HepG2 (cell line): Measurements from ENCODE around the gene HID1. TPM values are rescaled to one million over a fixed set of nuclear protein-coding genes. Genes with fewer than 3 reads are reported as not detected.

Source experiments
- FOXO4 ChIP-seq: sonication (generic); formaldehyde crosslinking; conservative IDR thresholded peaks from 2 replicates; pipeline ENCODE4 v1.8.1; 2023; ENCODE audit warnings: missing genetic modification reagents
- GTF2F1 ChIP-seq: fragments of 150-350 bp; IDR thresholded peaks from 2 replicates; pipeline ENCODE4 v1.6.1; 2014; ENCODE audit warnings: low read length
- PRDM10 ChIP-seq: sonication (generic); formaldehyde crosslinking; IDR thresholded peaks from 2 replicates; pipeline ENCODE4 v1.4.0; 2020; ENCODE audit warnings: low read depth, missing genetic modification reagents
- TBX2 ChIP-seq: sonication (generic); formaldehyde crosslinking; IDR thresholded peaks from 2 replicates; pipeline ENCODE4 v1.5.0; 2020; ENCODE audit warnings: missing genetic modification reagents, mild to moderate bottlenecking, borderline replicate concordance
- ZNF160 ChIP-seq: sonication (generic); formaldehyde crosslinking; IDR thresholded peaks from 2 replicates; pipeline ENCODE4 v1.8.0; 2022; ENCODE audit warnings: mild to moderate bottlenecking, inconsistent platforms, missing genetic modification reagents
- ZNF691 ChIP-seq: sonication (generic); formaldehyde crosslinking; IDR thresholded peaks from 2 replicates; pipeline ENCODE4 v1.4.0; 2020; ENCODE audit warnings: missing genetic modification reagents, low read depth, mild to moderate bottlenecking, borderline replicate concordance
- ZNF710 ChIP-seq: sonication (generic); formaldehyde crosslinking; IDR thresholded peaks from 2 replicates; pipeline ENCODE4 v1.5.0; 2020; ENCODE audit warnings: mild to moderate bottlenecking, missing genetic modification reagents, borderline replicate concordance
- ZNF792 ChIP-seq: IDR thresholded peaks from 2 replicates; pipeline ENCODE4 v1.6.1; 2016
- ZSCAN22 ChIP-seq: sonication (generic); formaldehyde crosslinking; IDR thresholded peaks from 2 replicates; pipeline ENCODE4 v1.4.0; 2020; ENCODE audit warnings: mild to moderate bottlenecking, missing genetic modification reagents
- polyA plus RNA-seq, 8 experiments: library from polyadenylated mRNA; depleted of rRNA in 3 of 8; stranded (reverse) in 7 of 8; unstranded in 1 of 8; fragments of >200 nt; fragmentation: Illumina TruSeq in 4 of 8; extraction: Trizol in 4 of 8; gene quantifications; 2 replicates each; pipeline versions ENCODE4 v1.2.1 to v1.2.3, GENCODE V29; 2011 to 2016; ENCODE audit warnings: low read depth in 4 of 8, missing spikeins in 1 of 8, mixed read lengths in 1 of 8; ENCODE audit not compliant: insufficient read depth in 1 of 8
- total RNA-seq, 5 experiments: library from RNA; depleted of rRNA; stranded (reverse); fragments of >200 nt; fragmentation: Illumina TruSeq; extraction: Trizol; gene quantifications; 2 replicates each; pipeline ENCODE4 v1.2.3, GENCODE V29; 2016; ENCODE audit warnings: low read depth in 1 of 5
- TF ChIP-seq, protein P1 (sequence below): sonication (generic); formaldehyde crosslinking; IDR thresholded peaks from 2 replicates; pipeline ENCODE4 v1.5.1; 2020; ENCODE audit warnings: mild to moderate bottlenecking, missing genetic modification reagents, borderline replicate concordance

HID1 gene
- total and polyA plus RNA-seq, 2 of the 13 experiments (the other 11 are each of a cell fraction or from before 2014, with no cell fraction given), result 2.1 to 10.6 TPM

- TF ChIP-seq, protein P1, sequence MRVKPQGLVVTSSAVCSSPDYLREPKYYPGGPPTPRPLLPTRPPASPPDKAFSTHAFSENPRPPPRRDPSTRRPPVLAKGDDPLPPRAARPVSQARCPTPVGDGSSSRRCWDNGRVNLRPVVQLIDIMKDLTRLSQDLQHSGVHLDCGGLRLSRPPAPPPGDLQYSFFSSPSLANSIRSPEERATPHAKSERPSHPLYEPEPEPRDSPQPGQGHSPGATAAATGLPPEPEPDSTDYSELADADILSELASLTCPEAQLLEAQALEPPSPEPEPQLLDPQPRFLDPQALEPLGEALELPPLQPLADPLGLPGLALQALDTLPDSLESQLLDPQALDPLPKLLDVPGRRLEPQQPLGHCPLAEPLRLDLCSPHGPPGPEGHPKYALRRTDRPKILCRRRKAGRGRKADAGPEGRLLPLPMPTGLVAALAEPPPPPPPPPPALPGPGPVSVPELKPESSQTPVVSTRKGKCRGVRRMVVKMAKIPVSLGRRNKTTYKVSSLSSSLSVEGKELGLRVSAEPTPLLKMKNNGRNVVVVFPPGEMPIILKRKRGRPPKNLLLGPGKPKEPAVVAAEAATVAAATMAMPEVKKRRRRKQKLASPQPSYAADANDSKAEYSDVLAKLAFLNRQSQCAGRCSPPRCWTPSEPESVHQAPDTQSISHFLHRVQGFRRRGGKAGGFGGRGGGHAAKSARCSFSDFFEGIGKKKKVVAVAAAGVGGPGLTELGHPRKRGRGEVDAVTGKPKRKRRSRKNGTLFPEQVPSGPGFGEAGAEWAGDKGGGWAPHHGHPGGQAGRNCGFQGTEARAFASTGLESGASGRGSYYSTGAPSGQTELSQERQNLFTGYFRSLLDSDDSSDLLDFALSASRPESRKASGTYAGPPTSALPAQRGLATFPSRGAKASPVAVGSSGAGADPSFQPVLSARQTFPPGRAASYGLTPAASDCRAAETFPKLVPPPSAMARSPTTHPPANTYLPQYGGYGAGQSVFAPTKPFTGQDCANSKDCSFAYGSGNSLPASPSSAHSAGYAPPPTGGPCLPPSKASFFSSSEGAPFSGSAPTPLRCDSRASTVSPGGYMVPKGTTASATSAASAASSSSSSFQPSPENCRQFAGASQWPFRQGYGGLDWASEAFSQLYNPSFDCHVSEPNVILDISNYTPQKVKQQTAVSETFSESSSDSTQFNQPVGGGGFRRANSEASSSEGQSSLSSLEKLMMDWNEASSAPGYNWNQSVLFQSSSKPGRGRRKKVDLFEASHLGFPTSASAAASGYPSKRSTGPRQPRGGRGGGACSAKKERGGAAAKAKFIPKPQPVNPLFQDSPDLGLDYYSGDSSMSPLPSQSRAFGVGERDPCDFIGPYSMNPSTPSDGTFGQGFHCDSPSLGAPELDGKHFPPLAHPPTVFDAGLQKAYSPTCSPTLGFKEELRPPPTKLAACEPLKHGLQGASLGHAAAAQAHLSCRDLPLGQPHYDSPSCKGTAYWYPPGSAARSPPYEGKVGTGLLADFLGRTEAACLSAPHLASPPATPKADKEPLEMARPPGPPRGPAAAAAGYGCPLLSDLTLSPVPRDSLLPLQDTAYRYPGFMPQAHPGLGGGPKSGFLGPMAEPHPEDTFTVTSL (CRISPR knock-in tag), result peak; percentile 12; the same call in 1 of the 2 replicates
- peak; percentile 89 for TF ChIP-seq TBX2 (CRISPR knock-in tag)
- TF ChIP-seq ZSCAN22 (CRISPR knock-in tag), result no peak
- no peak for TF ChIP-seq GTF2F1
- peak; percentile 61; the same call in 1 of the 2 replicates for TF ChIP-seq ZNF160
- TF ChIP-seq ZNF792 (CRISPR knock-in tag), result peak; percentile 95
- TF ChIP-seq PRDM10 (CRISPR knock-in tag), result no peak
- peak; percentile 96 for TF ChIP-seq ZNF691 (CRISPR knock-in tag)
- TF ChIP-seq FOXO4 (CRISPR knock-in tag), result peak; percentile 84; the same call in 1 of the 2 replicates
- TF ChIP-seq ZNF710 (CRISPR knock-in tag), result peak; percentile 82
Measured at GRCh38 chr17:74981979-74982662, 9.6 kb upstream of the HID1 start (continued).
